ENCODE data around the gene ZNF202.

ZNF202 gene

GRCh38 chr11:123695231-123695630, 46.2 kb downstream of the ZNF202 start:
- no peak overlapping the region for H3K27ac ChIP-seq (ENCODE audit: low read length)
- no peak overlapping the region for H3K4me2 ChIP-seq (ENCODE audit: low read depth, low read length)
- H4K20me1 ChIP-seq (ENCODE audit: insufficient read depth, low read length) = no peaks in the 10 kb centered on the region
- peaks cover 4% of the 10 kb centered on the region; the same call in 1 of the 2 replicates for H3K4me1 ChIP-seq (ENCODE audit: low read length)
- no peaks in the 10 kb centered on the region for H3K9me2 ChIP-seq (replicated peaks; ENCODE audit: insufficient read depth, low read length)
- no peaks in the 10 kb centered on the region for H3F3A ChIP-seq (ENCODE audit: insufficient read depth, low read length)
- no peaks in the 10 kb centered on the region for H3K79me2 ChIP-seq (ENCODE audit: low read length)
- no peaks in the 10 kb centered on the region for H3K27me3 ChIP-seq (replicated peaks; ENCODE audit: insufficient read depth, low read length)
- H3K4me3 ChIP-seq (ENCODE audit: low read length) = no peak overlapping the region
- no peak overlapping the region for H2AFZ ChIP-seq (ENCODE audit: low read length)
- H3K36me3 ChIP-seq (replicated peaks; ENCODE audit: insufficient read depth, low read length) = no peaks in the 10 kb centered on the region
- no peak overlapping the region for H3K9ac ChIP-seq (ENCODE audit: low read length)
- no peak for DNase-seq
- TF ChIP-seq EZH2phosphoT487 (IDR thresholded peaks at IDR 0.05; ENCODE audit: low read length) (no peak), EZH2 (optimal IDR thresholded peaks at IDR 0.05; ENCODE audit: low read depth, low read length) (no peak)
- TF ChIP-seq, protein P1, sequence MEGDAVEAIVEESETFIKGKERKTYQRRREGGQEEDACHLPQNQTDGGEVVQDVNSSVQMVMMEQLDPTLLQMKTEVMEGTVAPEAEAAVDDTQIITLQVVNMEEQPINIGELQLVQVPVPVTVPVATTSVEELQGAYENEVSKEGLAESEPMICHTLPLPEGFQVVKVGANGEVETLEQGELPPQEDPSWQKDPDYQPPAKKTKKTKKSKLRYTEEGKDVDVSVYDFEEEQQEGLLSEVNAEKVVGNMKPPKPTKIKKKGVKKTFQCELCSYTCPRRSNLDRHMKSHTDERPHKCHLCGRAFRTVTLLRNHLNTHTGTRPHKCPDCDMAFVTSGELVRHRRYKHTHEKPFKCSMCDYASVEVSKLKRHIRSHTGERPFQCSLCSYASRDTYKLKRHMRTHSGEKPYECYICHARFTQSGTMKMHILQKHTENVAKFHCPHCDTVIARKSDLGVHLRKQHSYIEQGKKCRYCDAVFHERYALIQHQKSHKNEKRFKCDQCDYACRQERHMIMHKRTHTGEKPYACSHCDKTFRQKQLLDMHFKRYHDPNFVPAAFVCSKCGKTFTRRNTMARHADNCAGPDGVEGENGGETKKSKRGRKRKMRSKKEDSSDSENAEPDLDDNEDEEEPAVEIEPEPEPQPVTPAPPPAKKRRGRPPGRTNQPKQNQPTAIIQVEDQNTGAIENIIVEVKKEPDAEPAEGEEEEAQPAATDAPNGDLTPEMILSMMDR (IDR thresholded peaks at IDR 0.05; ENCODE audit: low read length) = no peak
- H3K9me3 ChIP-seq (replicated peaks; ENCODE audit: insufficient read depth, low read length) = no peaks in the 10 kb centered on the region

DNA sequence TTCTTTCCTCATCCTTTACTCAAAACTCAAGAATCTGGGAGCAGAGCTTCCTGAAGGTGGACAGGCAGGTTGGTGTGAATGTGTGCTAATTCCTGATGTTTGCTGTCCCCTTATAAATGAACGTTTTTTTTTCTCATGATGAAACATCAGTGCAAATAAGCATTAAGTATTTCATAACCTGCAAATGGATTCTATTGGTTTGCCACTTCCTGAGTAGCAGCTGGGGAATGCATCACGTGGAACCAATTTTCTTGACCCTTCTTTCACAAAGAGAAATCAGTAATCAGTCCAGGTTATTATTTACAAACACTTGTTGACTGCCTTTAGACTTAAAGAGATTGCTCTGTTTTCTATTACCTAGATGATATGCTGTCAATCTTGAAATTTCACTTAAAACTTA, 46.9 kb downstream of the ZNF202 start:
- no peak for TF ChIP-seq EZH2 (optimal IDR thresholded peaks at IDR 0.05; ENCODE audit: low read depth, low read length)
- no peak for TF ChIP-seq EZH2phosphoT487 (IDR thresholded peaks at IDR 0.05; ENCODE audit: low read length)
- TF ChIP-seq, protein P1 (IDR thresholded peaks at IDR 0.05; ENCODE audit: low read length) = no peak
- H3K9ac ChIP-seq (ENCODE audit: low read length) = no peak overlapping the region

DNA sequence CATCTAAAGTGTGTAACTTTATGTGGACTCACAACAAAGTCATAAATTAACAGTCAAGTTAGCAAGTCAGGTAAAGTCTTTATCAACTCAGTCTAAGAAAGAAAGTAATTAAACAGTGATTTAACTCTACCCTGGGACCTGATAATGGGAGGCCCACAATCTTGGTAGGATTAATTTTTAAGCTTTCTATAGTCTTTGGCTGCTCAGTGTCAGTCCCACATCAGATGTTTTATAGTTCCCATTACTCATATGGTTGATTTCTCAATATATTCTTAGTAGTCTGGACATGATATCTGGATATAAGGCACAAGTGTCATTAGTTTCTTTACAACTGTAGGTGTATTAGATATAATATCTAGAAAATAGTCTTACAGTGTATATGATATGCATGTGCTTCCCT, 48.5 kb downstream of the ZNF202 start:
- Histone ChIP-seq H2AFZ (ENCODE audit: low read length) (no peak overlapping the region), H3F3A (ENCODE audit: insufficient read depth, low read length) (no peaks in the 10 kb centered on the region), H3K4me3 (ENCODE audit: low read length) (no peak overlapping the region), H3K27me3 (replicated peaks; ENCODE audit: insufficient read depth, low read length) (no peaks in the 10 kb centered on the region), H3K4me2 (ENCODE audit: low read depth, low read length) (no peak overlapping the region), H3K27ac (ENCODE audit: low read length) (no peak overlapping the region), H3K9me2 (replicated peaks; ENCODE audit: insufficient read depth, low read length) (no peaks in the 10 kb centered on the region), H3K36me3 (replicated peaks; ENCODE audit: insufficient read depth, low read length) (no peaks in the 10 kb centered on the region), H3K4me1 (ENCODE audit: low read length) (peaks cover 4% of the 10 kb centered on the region; the same call in 1 of the 2 replicates), H3K9ac (ENCODE audit: low read length) (no peak overlapping the region), H3K9me3 (replicated peaks; ENCODE audit: insufficient read depth, low read length) (no peaks in the 10 kb centered on the region), H4K20me1 (ENCODE audit: insufficient read depth, low read length) (no peaks in the 10 kb centered on the region), H3K79me2 (ENCODE audit: low read length) (no peaks in the 10 kb centered on the region)
- TF ChIP-seq EZH2 (optimal IDR thresholded peaks at IDR 0.05; ENCODE audit: low read depth, low read length) = no peak
- no peak for TF ChIP-seq EZH2phosphoT487 (IDR thresholded peaks at IDR 0.05; ENCODE audit: low read length)
- TF ChIP-seq, protein P1 (IDR thresholded peaks at IDR 0.05; ENCODE audit: low read length) = no peak
- DNase-seq = no peak

More for the DNA sequence above, 46.9 kb downstream of the ZNF202 start:
- no peaks in the 10 kb centered on the region for H3K36me3 ChIP-seq (replicated peaks; ENCODE audit: insufficient read depth, low read length)
- no peaks in the 10 kb centered on the region for H3K9me3 ChIP-seq (replicated peaks; ENCODE audit: insufficient read depth, low read length)
- no peaks in the 10 kb centered on the region for H3K9me2 ChIP-seq (replicated peaks; ENCODE audit: insufficient read depth, low read length)
- no peak overlapping the region for H2AFZ ChIP-seq (ENCODE audit: low read length)
- H3K4me1 ChIP-seq (ENCODE audit: low read length) = peaks cover 4% of the 10 kb centered on the region; the same call in 1 of the 2 replicates
- no peak overlapping the region for H3K27ac ChIP-seq (ENCODE audit: low read length)
- H3K4me3 ChIP-seq (ENCODE audit: low read length) = no peak overlapping the region
- no peaks in the 10 kb centered on the region for H3K79me2 ChIP-seq (ENCODE audit: low read length)
- no peaks in the 10 kb centered on the region for H4K20me1 ChIP-seq (ENCODE audit: insufficient read depth, low read length)
- no peaks in the 10 kb centered on the region for H3F3A ChIP-seq (ENCODE audit: insufficient read depth, low read length)
- H3K27me3 ChIP-seq (replicated peaks; ENCODE audit: insufficient read depth, low read length) = no peaks in the 10 kb centered on the region
- H3K4me2 ChIP-seq (ENCODE audit: low read depth, low read length) = no peak overlapping the region
- no peak for DNase-seq

Data from MM.1S (cell line).